Breast epithelium (tissue), 3 donors: ENCODE measurements around the gene ISCU.

Experiments
- CTCF ChIP-seq, 3 donors: fragments of 450-650 bp; IDR thresholded peaks; one replicate each; pipeline ENCODE4 v1.5.1; 2016 to 2017; ENCODE audit warnings: antibody characterized with exemption in 3 of 3, mild to moderate bottlenecking in 3 of 3, moderate library complexity in 3 of 3
- POLR2A ChIP-seq: fragments of 450-650 bp; IDR thresholded peaks from one replicate; pipeline ENCODE4 v1.6.1; 2016; ENCODE audit warnings: antibody characterized with exemption, mild to moderate bottlenecking, moderate library complexity
- POLR2AphosphoS5 ChIP-seq, 3 donors: sonication (generic); formaldehyde crosslinking; IDR thresholded peaks; one replicate each; pipeline ENCODE4 v1.6.1; 2017; ENCODE audit warnings: antibody characterized with exemption in 3 of 3

- TF ChIP-seq CTCF (IDR thresholded peaks at IDR 0.05), result no peak
- TF ChIP-seq POLR2A, result no peak
- no peak for TF ChIP-seq POLR2AphosphoS5 (IDR thresholded peaks at IDR 0.05)
Measured at GRCh38 chr12:108616359-108616758, 54.0 kb downstream of the ISCU start.
